ENCODE measurements around the gene GABBR2. TPM values are rescaled to one million over a fixed set of nuclear protein-coding genes. Genes with fewer than 3 reads are reported as not detected.
"Not testable (repeated sequence)": the region's sequence is repeated elsewhere in the genome, so short reads cannot be mapped to it uniquely, and the experiment has no call there.

Gene GABBR2
- total and polyA plus RNA-seq, 2 donors, result 0.04 to 0.53 TPM

GRCh38 chr9:98599566-98600216 is 109.0 kb downstream of the GABBR2 start:
- no peaks in the 10 kb centered on the region for H3K4me1 ChIP-seq (ENCODE audit: insufficient read depth)
- H3K36me3 ChIP-seq (ENCODE audit: insufficient read depth), result no peaks in the 10 kb centered on the region
- no peak overlapping the region for H3K27ac ChIP-seq (ENCODE audit: low read depth)
- H3K4me3 ChIP-seq (ENCODE audit: low read depth, low read length), result no peak overlapping the region
- WGBS, result 74% methylated on average over 8 of the region's 8 CpGs
- no peak for DNase-seq (ENCODE audit: extremely low spot score)

GRCh38 chr9:98598861-98599260 is 109.9 kb downstream of the GABBR2 start:
- Histone ChIP-seq H3K36me3 (ENCODE audit: insufficient read depth) (no peaks in the 10 kb centered on the region), H3K4me1 (ENCODE audit: insufficient read depth) (no peaks in the 10 kb centered on the region), H3K4me3 (ENCODE audit: low read depth, low read length) (no peak overlapping the region), H3K27ac (ENCODE audit: low read depth) (no peak overlapping the region)
- WGBS, result 97% methylated on average over 2 of the region's 2 CpGs
- no peak for DNase-seq (ENCODE audit: extremely low spot score)

- H3K36me3 ChIP-seq (ENCODE audit: insufficient read depth), result no peaks in the 10 kb centered on the region
Observed at GRCh38 chr9:98597236-98597771, 111.4 kb downstream of the GABBR2 start.

GRCh38 chr9:98596486-98596885 is 112.2 kb downstream of the GABBR2 start:
- H3K4me1 ChIP-seq (ENCODE audit: insufficient read depth), result no peaks in the 10 kb centered on the region
- no peaks in the 10 kb centered on the region for H3K36me3 ChIP-seq (ENCODE audit: insufficient read depth)
- no peak overlapping the region for H3K27ac ChIP-seq (ENCODE audit: low read depth)
- DNase-seq (ENCODE audit: extremely low spot score), result no peak
- no peak overlapping the region for H3K4me3 ChIP-seq (ENCODE audit: low read depth, low read length)
- WGBS, result 67% methylated on average over 7 of the region's 7 CpGs

More at GRCh38 chr9:98597236-98597771, 111.4 kb downstream of the GABBR2 start:
- no peak for DNase-seq (ENCODE audit: extremely low spot score)
- Histone ChIP-seq H3K4me1 (ENCODE audit: insufficient read depth) (no peaks in the 10 kb centered on the region), H3K4me3 (ENCODE audit: low read depth, low read length) (no peak overlapping the region), H3K27ac (ENCODE audit: low read depth) (no peak overlapping the region)

- no peaks in the 10 kb centered on the region for H3K36me3 ChIP-seq (ENCODE audit: insufficient read depth)
- 84% methylated on average over 11 of the region's 11 CpGs for WGBS
- DNase-seq (ENCODE audit: extremely low spot score), result no peak
Observed at GRCh38 chr9:98594546-98595160, 114.1 kb downstream of the GABBR2 start.

GRCh38 chr9:98593354-98594253 is 115.1 kb downstream of the GABBR2 start:
- H3K36me3 ChIP-seq (ENCODE audit: insufficient read depth), result no peaks in the 10 kb centered on the region
- 81% methylated on average over 15 of the region's 15 CpGs for WGBS
- H3K4me3 ChIP-seq (ENCODE audit: low read depth, low read length), result no peak overlapping the region
- no peak for DNase-seq (ENCODE audit: extremely low spot score)
- H3K4me1 ChIP-seq (ENCODE audit: insufficient read depth), result no peaks in the 10 kb centered on the region
- no peak overlapping the region for H3K27ac ChIP-seq (ENCODE audit: low read depth)

More at GRCh38 chr9:98594546-98595160, 114.1 kb downstream of the GABBR2 start:
- no peak overlapping the region for H3K27ac ChIP-seq (ENCODE audit: low read depth)
- H3K4me1 ChIP-seq (ENCODE audit: insufficient read depth), result no peaks in the 10 kb centered on the region
- no peak overlapping the region for H3K4me3 ChIP-seq (ENCODE audit: low read depth, low read length)

GRCh38 chr9:98591696-98592095 is 117.0 kb downstream of the GABBR2 start:
- H3K27ac ChIP-seq (ENCODE audit: low read depth), result no peak overlapping the region
- WGBS, result 91% methylated on average over 3 of the region's 3 CpGs
- H3K36me3 ChIP-seq (ENCODE audit: insufficient read depth), result no peaks in the 10 kb centered on the region
- H3K4me1 ChIP-seq (ENCODE audit: insufficient read depth), result no peaks in the 10 kb centered on the region
- no peak for DNase-seq (ENCODE audit: extremely low spot score)
- no peak overlapping the region for H3K4me3 ChIP-seq (ENCODE audit: low read depth, low read length)

- DNase-seq (ENCODE audit: extremely low spot score), result no peak
- Histone ChIP-seq H3K4me1 (ENCODE audit: insufficient read depth) (no peaks in the 10 kb centered on the region), H3K27ac (ENCODE audit: low read depth) (no peak overlapping the region), H3K4me3 (ENCODE audit: low read depth, low read length) (no peak overlapping the region), H3K36me3 (ENCODE audit: insufficient read depth) (no peaks in the 10 kb centered on the region)
- 73% methylated on average over 3 of the region's 3 CpGs for WGBS
Observed at GRCh38 chr9:98590101-98590500, 118.6 kb downstream of the GABBR2 start.

- no peak overlapping the region for H3K4me3 ChIP-seq (ENCODE audit: low read depth, low read length)
- H3K36me3 ChIP-seq (ENCODE audit: insufficient read depth), result no peaks in the 10 kb centered on the region
- 75% methylated on average over 4 of the region's 4 CpGs for WGBS
- no peaks in the 10 kb centered on the region for H3K4me1 ChIP-seq (ENCODE audit: insufficient read depth)
- no peak overlapping the region for H3K27ac ChIP-seq (ENCODE audit: low read depth)
- DNase-seq (ENCODE audit: extremely low spot score), result no peak
Observed at GRCh38 chr9:98589102-98589501, 119.6 kb downstream of the GABBR2 start.

GRCh38 chr9:98584853-98585438 is 123.8 kb downstream of the GABBR2 start:
- not testable (repeated sequence) for DNase-seq (ENCODE audit: extremely low spot score); H3K27ac ChIP-seq (ENCODE audit: low read depth); H3K4me3 ChIP-seq (ENCODE audit: low read depth, low read length); H3K4me1 ChIP-seq (ENCODE audit: insufficient read depth); H3K36me3 ChIP-seq (ENCODE audit: insufficient read depth)
- 80% methylated on average over 9 of the region's 10 CpGs for WGBS

- 40% methylated on average over 1 of the region's 1 CpG for WGBS
- no peak overlapping the region for H3K4me3 ChIP-seq (ENCODE audit: low read depth, low read length)
- H3K27ac ChIP-seq (ENCODE audit: low read depth), result no peak overlapping the region
- H3K36me3 ChIP-seq (ENCODE audit: insufficient read depth), result no peaks in the 10 kb centered on the region
- H3K4me1 ChIP-seq (ENCODE audit: insufficient read depth), result no peaks in the 10 kb centered on the region
- DNase-seq (ENCODE audit: extremely low spot score), result no peak
Observed at GRCh38 chr9:98584059-98584458, 124.7 kb downstream of the GABBR2 start.

- H3K27ac ChIP-seq (ENCODE audit: low read depth), result no peak overlapping the region
Observed at GRCh38 chr9:98583417-98583816, 125.3 kb downstream of the GABBR2 start.

GRCh38 chr9:98580956-98581355 is 127.8 kb downstream of the GABBR2 start:
- no peak for DNase-seq (ENCODE audit: extremely low spot score)
- 67% methylated on average over 11 of the region's 11 CpGs for WGBS
- Histone ChIP-seq H3K36me3 (ENCODE audit: insufficient read depth) (no peaks in the 10 kb centered on the region), H3K4me1 (ENCODE audit: insufficient read depth) (no peaks in the 10 kb centered on the region), H3K4me3 (ENCODE audit: low read depth, low read length) (no peak overlapping the region), H3K27ac (ENCODE audit: low read depth) (no peak overlapping the region)

More at GRCh38 chr9:98583417-98583816, 125.3 kb downstream of the GABBR2 start:
- no peaks in the 10 kb centered on the region for H3K36me3 ChIP-seq (ENCODE audit: insufficient read depth)
- H3K4me3 ChIP-seq (ENCODE audit: low read depth, low read length), result no peak overlapping the region
- 83% methylated on average over 3 of the region's 3 CpGs for WGBS
- DNase-seq (ENCODE audit: extremely low spot score), result no peak
- no peaks in the 10 kb centered on the region for H3K4me1 ChIP-seq (ENCODE audit: insufficient read depth)

All from urinary bladder (tissue), 4 donors.